Omental fat pad (tissue), 4 donors: Measurements from ENCODE around the gene STAB1. TPM values are rescaled to one million over a fixed set of nuclear protein-coding genes. Genes with fewer than 3 reads are reported as not detected.

Experiments used
- ATAC-seq: fragments of 150-250 bp; one replicate; pipeline ENCODE4 v1.9.1; 2016; ENCODE audit warnings: mild to moderate bottlenecking, moderate library complexity; ENCODE audit not compliant: low FRiP score
- DNase-seq: peaks from one replicate; pipeline ENCODE4 v3.0.0-alpha.2; 2019; ENCODE audit warnings: low spot score
- total RNA-seq, 4 donors: library from RNA; depleted of rRNA; stranded (reverse); fragments of >200 nt; gene quantifications; one replicate each; pipeline ENCODE4 v1.1.0, GENCODE V29; 2016
- TF ChIP-seq, protein P1 (sequence below), 3 donors: fragments of 450-650 bp; IDR thresholded peaks; one replicate each; pipeline ENCODE4 v1.5.1; 2016 to 2017; ENCODE audit warnings: antibody characterized with exemption in 3 of 3, mild to moderate bottlenecking in 3 of 3, moderate library complexity in 2 of 3

Gene STAB1
- total RNA-seq, 4 donors from 2014 or later = 231 to 610 (median 304) TPM

- TF ChIP-seq, protein P1, sequence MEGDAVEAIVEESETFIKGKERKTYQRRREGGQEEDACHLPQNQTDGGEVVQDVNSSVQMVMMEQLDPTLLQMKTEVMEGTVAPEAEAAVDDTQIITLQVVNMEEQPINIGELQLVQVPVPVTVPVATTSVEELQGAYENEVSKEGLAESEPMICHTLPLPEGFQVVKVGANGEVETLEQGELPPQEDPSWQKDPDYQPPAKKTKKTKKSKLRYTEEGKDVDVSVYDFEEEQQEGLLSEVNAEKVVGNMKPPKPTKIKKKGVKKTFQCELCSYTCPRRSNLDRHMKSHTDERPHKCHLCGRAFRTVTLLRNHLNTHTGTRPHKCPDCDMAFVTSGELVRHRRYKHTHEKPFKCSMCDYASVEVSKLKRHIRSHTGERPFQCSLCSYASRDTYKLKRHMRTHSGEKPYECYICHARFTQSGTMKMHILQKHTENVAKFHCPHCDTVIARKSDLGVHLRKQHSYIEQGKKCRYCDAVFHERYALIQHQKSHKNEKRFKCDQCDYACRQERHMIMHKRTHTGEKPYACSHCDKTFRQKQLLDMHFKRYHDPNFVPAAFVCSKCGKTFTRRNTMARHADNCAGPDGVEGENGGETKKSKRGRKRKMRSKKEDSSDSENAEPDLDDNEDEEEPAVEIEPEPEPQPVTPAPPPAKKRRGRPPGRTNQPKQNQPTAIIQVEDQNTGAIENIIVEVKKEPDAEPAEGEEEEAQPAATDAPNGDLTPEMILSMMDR (IDR thresholded peaks at IDR 0.05) = no peak
- DNase-seq (no peak), ATAC-seq (no peak)
Measured at GRCh38 chr3:52481819-52482521, 13.2 kb upstream of the STAB1 start.

DNA sequence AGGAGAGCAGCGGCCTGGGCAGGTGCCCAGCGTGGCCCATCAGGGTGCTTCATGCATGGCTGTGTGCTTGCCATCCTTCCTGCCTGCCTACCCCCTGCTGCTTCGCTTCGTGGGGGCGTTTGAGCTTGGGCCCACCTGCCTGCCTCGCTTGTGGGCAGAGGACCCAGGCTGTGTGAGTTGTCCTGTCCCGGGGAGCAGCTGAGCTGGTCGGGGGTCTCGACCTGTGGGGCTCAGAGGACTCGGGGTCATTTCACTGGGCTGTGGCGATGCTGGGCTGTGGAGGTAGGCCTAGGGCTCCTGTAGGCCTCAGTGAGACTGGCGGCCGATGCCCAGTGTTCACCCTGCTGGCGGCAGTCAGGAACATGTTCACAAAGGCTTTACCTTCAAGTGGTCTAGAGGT, 12.1 kb upstream of the STAB1 start:
- ATAC-seq = no peak
- TF ChIP-seq, protein P1 (IDR thresholded peaks at IDR 0.05) = no peak
- DNase-seq = no peak

DNA sequence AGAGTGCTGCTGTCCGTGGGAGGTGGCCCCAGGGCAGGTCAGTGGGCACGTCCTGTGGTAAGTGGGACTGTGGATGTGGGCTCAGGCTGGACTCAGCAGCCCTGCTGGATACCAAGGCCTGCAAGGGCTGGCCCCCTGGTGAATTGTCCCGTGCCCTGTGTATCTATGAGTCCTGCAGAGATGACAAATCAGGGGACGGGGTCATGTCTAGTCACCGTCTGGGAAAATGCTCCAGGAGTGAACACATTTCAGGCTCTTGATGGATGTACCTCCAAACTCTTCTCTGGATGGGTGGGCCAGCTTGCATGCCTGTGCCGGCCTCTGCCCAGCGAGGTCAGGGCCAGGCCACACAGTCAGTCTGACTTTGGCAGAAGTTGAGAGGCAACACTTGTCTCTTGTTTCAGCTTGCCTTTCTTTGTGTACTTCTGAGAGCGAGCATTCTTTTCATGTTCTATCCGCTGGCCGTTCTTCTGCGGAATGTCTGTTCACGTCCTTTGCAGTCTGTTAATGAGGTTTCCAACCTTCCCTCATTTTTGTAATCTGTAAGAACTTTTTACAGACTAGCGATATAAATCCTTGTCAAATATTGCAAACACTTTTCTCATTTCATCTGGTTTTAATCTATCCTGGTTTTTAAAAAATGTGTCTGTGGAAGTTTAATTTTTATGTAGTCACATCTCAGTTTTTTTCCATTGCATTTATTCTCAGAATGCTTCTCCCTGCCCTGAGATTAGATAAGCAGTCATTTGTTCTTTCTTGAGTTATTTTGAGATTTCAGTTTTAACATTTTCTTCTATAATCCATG, 11.4 kb upstream of the STAB1 start:
- TF ChIP-seq, protein P1 (IDR thresholded peaks at IDR 0.05) = no peak
- ATAC-seq (peak; percentile 7), DNase-seq (no peak)

DNA sequence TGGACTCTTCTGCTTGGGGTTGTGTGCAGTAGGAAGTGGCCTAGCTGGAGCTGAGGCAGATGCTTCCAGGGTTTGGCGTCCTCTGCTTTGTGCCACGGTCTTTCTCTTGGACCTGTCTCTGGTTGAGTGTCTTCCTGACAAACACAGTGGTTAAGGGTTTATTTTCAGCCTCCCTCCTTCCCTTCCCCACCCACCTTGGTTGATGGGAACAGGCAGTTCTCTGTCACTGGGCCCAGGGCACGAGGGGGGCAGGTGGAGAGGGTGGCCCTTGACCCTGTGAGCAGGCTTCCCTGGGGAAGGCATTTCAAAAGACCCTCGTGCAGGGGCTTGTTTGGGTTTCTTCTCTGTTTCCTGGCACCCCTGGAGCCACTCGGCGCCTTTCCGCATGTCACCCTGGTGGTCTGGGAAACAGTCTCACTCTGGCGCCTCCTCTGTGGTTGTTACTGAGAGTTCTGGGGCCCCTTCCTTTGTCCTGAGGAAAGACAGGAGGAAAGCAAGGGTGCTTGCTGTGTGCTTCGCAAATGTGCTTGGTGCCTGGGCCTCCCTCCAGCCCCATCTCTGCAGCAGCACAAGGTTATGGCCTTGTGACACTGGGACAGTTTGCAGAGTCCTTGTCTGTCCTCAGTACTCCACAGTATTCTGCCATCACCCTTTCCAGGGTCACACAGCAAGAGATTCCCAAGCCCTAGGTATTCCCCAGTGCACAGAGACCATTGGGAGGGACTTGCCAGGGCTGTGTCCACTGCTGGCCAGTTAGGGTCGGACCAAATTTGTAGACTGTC, 10.3 kb upstream of the STAB1 start:
- ATAC-seq (no peak), DNase-seq (no peak)
- TF ChIP-seq, protein P1 (IDR thresholded peaks at IDR 0.05) = no peak

GRCh38 chr3:52487050-52487787, 7.9 kb upstream of the STAB1 start:
- no peak for ATAC-seq
- TF ChIP-seq, protein P1 (IDR thresholded peaks at IDR 0.05) = no peak
- DNase-seq = no peak
